Astrocyte (in vitro differentiated cells and primary cell): Measurements from ENCODE around the gene TAS2R40. TPM values are rescaled to one million over a fixed set of nuclear protein-coding genes. Genes with fewer than 3 reads are reported as not detected.

Experiments used
- DNase-seq: peaks from one replicate; pipeline ENCODE4 v3.0.0-alpha.2; 2010; ENCODE audit warnings: low read depth
- FAIRE-seq: peaks from 2 replicates; lab custom pipeline; 2011; peaks lifted over from hg19 to GRCh38; lab: Jason Lieb, UNC
- H2AFZ ChIP-seq: 2 replicates; pipeline ENCODE4 v1.6.0; 2012; ENCODE audit warnings: low read depth, low read length, inconsistent platforms
- H3K27ac ChIP-seq: 2 replicates; pipeline ENCODE4 v1.5.1; 2011; ENCODE audit warnings: low read depth, low read length, inconsistent platforms
- H3K27me3 ChIP-seq: 2 replicates; pipeline ENCODE4 v1.6.0; 2011; ENCODE audit warnings: low read length, inconsistent platforms; ENCODE audit not compliant: insufficient read depth
- H3K36me3 ChIP-seq: 2 replicates; pipeline ENCODE4 v1.5.1; 2011; ENCODE audit warnings: low read length, inconsistent platforms; ENCODE audit not compliant: insufficient read depth
- H3K4me1 ChIP-seq: 2 replicates; pipeline ENCODE4 v1.5.1; 2011; ENCODE audit warnings: low read length, inconsistent platforms; ENCODE audit not compliant: insufficient read depth
- H3K4me2 ChIP-seq: 2 replicates; pipeline ENCODE4 v1.6.0; 2012; ENCODE audit warnings: low read length, inconsistent platforms
- H3K4me3 ChIP-seq: 2 replicates; pipeline ENCODE4 v1.5.1; 2011; ENCODE audit warnings: low read depth, mild to moderate bottlenecking, low read length, inconsistent platforms; ENCODE audit not compliant: insufficient read depth
- H3K79me2 ChIP-seq: 2 replicates; pipeline ENCODE4 v1.6.0; 2012; ENCODE audit warnings: mild to moderate bottlenecking, low read length, inconsistent platforms; ENCODE audit not compliant: insufficient read depth
- H3K9ac ChIP-seq: 2 replicates; pipeline ENCODE4 v1.6.0; 2012; ENCODE audit warnings: mild to moderate bottlenecking, low read length, inconsistent platforms
- H3K9me3 ChIP-seq: 2 replicates; pipeline ENCODE4 v1.5.1; 2012; ENCODE audit warnings: low read depth, mild to moderate bottlenecking, low read length, inconsistent platforms; ENCODE audit not compliant: insufficient read depth
- H4K20me1 ChIP-seq: 2 replicates; pipeline ENCODE4 v1.6.0; 2012; ENCODE audit warnings: low read length, inconsistent platforms; ENCODE audit not compliant: insufficient read depth
- H3K27ac Mint-ChIP-seq: one replicate; pipeline ENCODE4 v1.8.0; 2021; ENCODE audit warnings: mild to moderate bottlenecking, mixed read lengths; ENCODE audit not compliant: unreplicated experiment
- H3K27me3 Mint-ChIP-seq: one replicate; pipeline ENCODE4 v1.8.0; 2021; ENCODE audit warnings: low read depth, mixed read lengths; ENCODE audit not compliant: unreplicated experiment
- H3K36me3 Mint-ChIP-seq: one replicate; pipeline ENCODE4 v1.8.0; 2021; ENCODE audit warnings: low read depth, mixed read lengths; ENCODE audit not compliant: unreplicated experiment
- H3K4me1 Mint-ChIP-seq: one replicate; pipeline ENCODE4 v1.8.0; 2021; ENCODE audit warnings: low read depth, mixed read lengths; ENCODE audit not compliant: unreplicated experiment
- H3K4me3 Mint-ChIP-seq: one replicate; pipeline ENCODE4 v1.8.0; 2021; ENCODE audit warnings: mild to moderate bottlenecking, moderate library complexity, mixed read lengths; ENCODE audit not compliant: unreplicated experiment
- H3K9me3 Mint-ChIP-seq: one replicate; pipeline ENCODE4 v1.8.0; 2021; ENCODE audit warnings: mild to moderate bottlenecking, mixed read lengths; ENCODE audit not compliant: unreplicated experiment
- CTCF ChIP-seq: IDR thresholded peaks from 2 replicates; pipeline ENCODE4 v1.5.1; 2011; ENCODE audit warnings: low read depth, mild to moderate bottlenecking, inconsistent platforms, low read length, moderate library complexity; ENCODE audit not compliant: insufficient read depth
- EZH2 ChIP-seq: IDR thresholded peaks from 2 replicates; pipeline ENCODE4 v1.6.1; 2012; ENCODE audit warnings: mild to moderate bottlenecking, low read length, inconsistent platforms; ENCODE audit not compliant: insufficient read depth
- total RNA-seq: library from RNA; stranded (reverse); gene quantifications from 2 replicates; pipeline ENCODE4 v1.2.1, GENCODE V29; 2021

The TAS2R40 gene
- total RNA-seq, 1 donor from 2014 or later: not detected

- Mint-ChIP-seq H3K27ac (no peak overlapping the region), H3K27me3 (no peaks in the 10 kb centered on the region), H3K4me3 (no peak overlapping the region), H3K36me3 (no peaks in the 10 kb centered on the region), H3K9me3 (no peaks in the 10 kb centered on the region), H3K4me1 (no peaks in the 10 kb centered on the region)
- FAIRE-seq (no peak), DNase-seq (no peak)
- H3K79me2 ChIP-seq: no peaks in the 10 kb centered on the region
- H3K4me3 ChIP-seq: no peak overlapping the region
- TF ChIP-seq CTCF: no peak
- no peaks in the 10 kb centered on the region for H3K4me1 ChIP-seq
- H3K4me2 ChIP-seq: no peak overlapping the region
- no peaks in the 10 kb centered on the region for H3K36me3 ChIP-seq
- H4K20me1 ChIP-seq: no peaks in the 10 kb centered on the region
- no peak overlapping the region for H3K27ac ChIP-seq
- no peaks in the 10 kb centered on the region for H3K9me3 ChIP-seq
- no peaks in the 10 kb centered on the region for H3K27me3 ChIP-seq
- H3K9ac ChIP-seq: no peak overlapping the region
- no peak overlapping the region for H2AFZ ChIP-seq
These were observed 28.0 kb upstream of the TAS2R40 start for GRCh38 chr7:143193880-143194279.

DNA sequence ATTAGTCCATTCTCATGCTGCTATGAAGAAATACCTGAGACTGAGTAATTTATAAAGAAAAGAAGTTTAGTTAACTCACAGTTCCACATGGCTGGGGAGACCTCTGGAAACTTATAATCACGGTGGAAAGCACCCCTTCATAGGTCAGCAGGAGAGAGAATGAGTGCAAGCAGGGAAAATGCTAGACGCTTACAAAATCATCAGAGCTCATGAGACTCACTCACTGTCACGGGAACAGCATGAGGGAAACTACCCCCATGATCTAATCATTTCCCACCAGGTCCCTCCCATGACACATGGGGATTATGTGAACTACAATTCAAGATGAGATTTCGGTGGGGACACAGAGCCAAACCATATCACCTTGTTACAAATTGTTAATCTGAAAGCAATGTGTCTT, 22.8 kb upstream of the TAS2R40 start:
- Histone ChIP-seq H3K4me3 (no peak overlapping the region), H3K27me3 (no peaks in the 10 kb centered on the region), H3K4me1 (no peaks in the 10 kb centered on the region), H4K20me1 (no peaks in the 10 kb centered on the region), H3K9me3 (no peaks in the 10 kb centered on the region), H3K27ac (no peak overlapping the region), H3K79me2 (no peaks in the 10 kb centered on the region), H3K36me3 (no peaks in the 10 kb centered on the region), H3K9ac (no peak overlapping the region), H3K4me2 (no peak overlapping the region), H2AFZ (no peak overlapping the region)
- no peak for DNase-seq
- H3K27me3 Mint-ChIP-seq: no peaks in the 10 kb centered on the region
- H3K4me3 Mint-ChIP-seq: no peak overlapping the region
- no peak for FAIRE-seq
- no peaks in the 10 kb centered on the region for H3K4me1 Mint-ChIP-seq
- no peaks in the 10 kb centered on the region for H3K9me3 Mint-ChIP-seq
- no peak for TF ChIP-seq EZH2
- no peak for TF ChIP-seq CTCF
- H3K27ac Mint-ChIP-seq: no peak overlapping the region
- no peaks in the 10 kb centered on the region for H3K36me3 Mint-ChIP-seq

DNA sequence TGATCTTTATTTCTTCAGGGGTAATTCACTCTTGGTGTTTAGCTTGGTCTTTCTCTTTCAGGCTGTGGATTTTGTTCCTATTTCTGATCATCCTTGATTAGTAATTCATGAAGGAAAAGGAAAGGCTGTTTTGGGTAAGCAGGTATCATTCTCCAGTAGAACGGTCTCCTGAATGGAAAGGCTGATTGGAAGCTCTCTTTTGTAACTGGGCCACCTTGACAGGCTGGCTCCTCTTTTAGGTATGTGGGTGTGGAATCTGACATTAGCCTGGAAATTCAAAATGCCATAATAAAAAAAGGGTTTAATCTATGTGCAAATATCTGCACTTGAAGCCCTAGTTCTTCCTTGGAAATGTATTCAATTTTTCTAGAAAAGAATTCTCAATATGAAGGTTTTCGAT, 19.7 kb upstream of the TAS2R40 start:
- no peak overlapping the region for H3K27ac ChIP-seq
- TF ChIP-seq EZH2: no peak
- no peak for TF ChIP-seq CTCF
- no peaks in the 10 kb centered on the region for H4K20me1 ChIP-seq
- H3K36me3 ChIP-seq: no peaks in the 10 kb centered on the region
- Mint-ChIP-seq H3K27me3 (no peaks in the 10 kb centered on the region), H3K36me3 (no peaks in the 10 kb centered on the region), H3K27ac (no peak overlapping the region), H3K4me3 (no peak overlapping the region), H3K4me1 (no peaks in the 10 kb centered on the region), H3K9me3 (no peaks in the 10 kb centered on the region)
- H3K27me3 ChIP-seq: no peaks in the 10 kb centered on the region
- no peaks in the 10 kb centered on the region for H3K79me2 ChIP-seq
- H3K9ac ChIP-seq: no peak overlapping the region
- no peak for DNase-seq
- H2AFZ ChIP-seq: no peak overlapping the region
- H3K4me3 ChIP-seq: no peak overlapping the region
- H3K9me3 ChIP-seq: no peaks in the 10 kb centered on the region
- no peak for FAIRE-seq
- no peak overlapping the region for H3K4me2 ChIP-seq
- no peaks in the 10 kb centered on the region for H3K4me1 ChIP-seq
